Measurements from ENCODE around the gene RPL12. TPM values are rescaled to one million over a fixed set of nuclear protein-coding genes. Genes with fewer than 3 reads are reported as not detected.

The RPL12 gene
- total RNA-seq, 1 donor from 2014 or later, result 1,018 TPM

- Histone ChIP-seq H3K27me3 (ENCODE audit: low read depth) (no peaks in the 10 kb centered on the region), H3K27ac (no peak overlapping the region), H3K36me3 (peaks cover 94% of the 10 kb centered on the region), H3K4me3 (no peak overlapping the region), H3K9me3 (no peaks in the 10 kb centered on the region), H3K4me1 (no peaks in the 10 kb centered on the region)
- intact Hi-C loops (cut with DNase I), result no loop called here
- DNase-seq (no peak), ATAC-seq (no peak)
- TF ChIP-seq CTCF (IDR thresholded peaks at IDR 0.05), result no peak
Observed at GRCh38 chr9:127482662-127483061, 31.5 kb upstream of the RPL12 start.

GRCh38 chr9:127479507-127480081, 28.4 kb upstream of the RPL12 start:
- Histone ChIP-seq H3K27me3 (ENCODE audit: low read depth) (no peaks in the 10 kb centered on the region), H3K4me1 (no peaks in the 10 kb centered on the region), H3K9me3 (no peaks in the 10 kb centered on the region), H3K4me3 (no peak overlapping the region), H3K36me3 (peaks cover 80% of the 10 kb centered on the region), H3K27ac (no peak overlapping the region)
- intact Hi-C loops (cut with DNase I), result no loop called here
- peak in 1 of 2 donors; percentile 48 for ATAC-seq
- TF ChIP-seq CTCF (IDR thresholded peaks at IDR 0.05), result no peak
- DNase-seq, result no peak

GRCh38 chr9:127474592-127474991, 23.4 kb upstream of the RPL12 start:
- DNase-seq, result no peak
- H3K36me3 ChIP-seq, result peaks cover 73% of the 10 kb centered on the region
- intact Hi-C loops (cut with DNase I), result no loop called here

GRCh38 chr9:127473932-127474331, 22.7 kb upstream of the RPL12 start:
- intact Hi-C loops (cut with DNase I), result no loop called here
- DNase-seq, result no peak
- H3K4me1 ChIP-seq, result no peaks in the 10 kb centered on the region
- no peak overlapping the region for H3K27ac ChIP-seq
- no peaks in the 10 kb centered on the region for H3K9me3 ChIP-seq
- no peak for TF ChIP-seq CTCF (IDR thresholded peaks at IDR 0.05)
- H3K36me3 ChIP-seq, result peaks cover 71% of the 10 kb centered on the region
- no peak for ATAC-seq
- H3K27me3 ChIP-seq (ENCODE audit: low read depth), result no peaks in the 10 kb centered on the region
- no peak overlapping the region for H3K4me3 ChIP-seq

More at GRCh38 chr9:127474592-127474991, 23.4 kb upstream of the RPL12 start:
- TF ChIP-seq CTCF (IDR thresholded peaks at IDR 0.05), result no peak
- Histone ChIP-seq H3K4me3 (no peak overlapping the region), H3K27ac (no peak overlapping the region), H3K9me3 (no peaks in the 10 kb centered on the region), H3K27me3 (ENCODE audit: low read depth) (no peaks in the 10 kb centered on the region), H3K4me1 (no peaks in the 10 kb centered on the region)
- ATAC-seq, result no peak

GRCh38 chr9:127473501-127473900, 22.3 kb upstream of the RPL12 start:
- intact Hi-C loops (cut with DNase I), result no loop called here
- Histone ChIP-seq H3K4me3 (no peak overlapping the region), H3K27me3 (ENCODE audit: low read depth) (no peaks in the 10 kb centered on the region), H3K4me1 (no peaks in the 10 kb centered on the region), H3K27ac (no peak overlapping the region), H3K9me3 (no peaks in the 10 kb centered on the region), H3K36me3 (peaks cover 69% of the 10 kb centered on the region)
- ATAC-seq (peak in 1 of 2 donors; percentile 12), DNase-seq (no peak)
- TF ChIP-seq CTCF (IDR thresholded peaks at IDR 0.05), result no peak

Data from lower lobe of right lung (tissue), 2 donors.